GM12874 (cell line): ENCODE results near the gene DAB2.

ENCODE experiments used
- TF ChIP-seq, protein P1 (sequence below): IDR thresholded peaks from 2 replicates; pipeline ENCODE4 v1.5.1; 2011; ENCODE audit warnings: low read depth, mild to moderate bottlenecking, control low read depth, low read length, moderate library complexity; ENCODE audit not compliant: insufficient read depth

The DAB2 gene

DNA sequence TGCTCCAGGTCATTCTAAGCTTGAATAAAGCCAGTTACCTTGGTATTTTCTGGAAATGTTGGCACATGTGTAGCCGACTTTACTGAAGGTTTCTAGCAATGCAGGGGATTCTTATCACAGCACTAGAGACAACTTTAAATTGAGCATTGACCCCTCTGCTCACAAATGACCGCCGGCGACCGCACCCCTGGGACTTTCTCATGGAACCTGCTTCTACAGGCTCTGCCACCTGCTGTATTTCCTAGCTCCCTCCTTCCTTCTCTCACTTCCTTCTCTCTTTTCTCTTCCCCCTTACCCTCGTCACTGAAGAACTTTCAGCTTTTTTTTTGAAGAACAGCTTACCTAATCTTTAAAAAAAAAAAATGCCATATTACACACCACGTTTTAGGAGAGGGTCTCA, 30.9 kb upstream of the DAB2 start:
- TF ChIP-seq, protein P1, sequence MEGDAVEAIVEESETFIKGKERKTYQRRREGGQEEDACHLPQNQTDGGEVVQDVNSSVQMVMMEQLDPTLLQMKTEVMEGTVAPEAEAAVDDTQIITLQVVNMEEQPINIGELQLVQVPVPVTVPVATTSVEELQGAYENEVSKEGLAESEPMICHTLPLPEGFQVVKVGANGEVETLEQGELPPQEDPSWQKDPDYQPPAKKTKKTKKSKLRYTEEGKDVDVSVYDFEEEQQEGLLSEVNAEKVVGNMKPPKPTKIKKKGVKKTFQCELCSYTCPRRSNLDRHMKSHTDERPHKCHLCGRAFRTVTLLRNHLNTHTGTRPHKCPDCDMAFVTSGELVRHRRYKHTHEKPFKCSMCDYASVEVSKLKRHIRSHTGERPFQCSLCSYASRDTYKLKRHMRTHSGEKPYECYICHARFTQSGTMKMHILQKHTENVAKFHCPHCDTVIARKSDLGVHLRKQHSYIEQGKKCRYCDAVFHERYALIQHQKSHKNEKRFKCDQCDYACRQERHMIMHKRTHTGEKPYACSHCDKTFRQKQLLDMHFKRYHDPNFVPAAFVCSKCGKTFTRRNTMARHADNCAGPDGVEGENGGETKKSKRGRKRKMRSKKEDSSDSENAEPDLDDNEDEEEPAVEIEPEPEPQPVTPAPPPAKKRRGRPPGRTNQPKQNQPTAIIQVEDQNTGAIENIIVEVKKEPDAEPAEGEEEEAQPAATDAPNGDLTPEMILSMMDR = no peak

DNA sequence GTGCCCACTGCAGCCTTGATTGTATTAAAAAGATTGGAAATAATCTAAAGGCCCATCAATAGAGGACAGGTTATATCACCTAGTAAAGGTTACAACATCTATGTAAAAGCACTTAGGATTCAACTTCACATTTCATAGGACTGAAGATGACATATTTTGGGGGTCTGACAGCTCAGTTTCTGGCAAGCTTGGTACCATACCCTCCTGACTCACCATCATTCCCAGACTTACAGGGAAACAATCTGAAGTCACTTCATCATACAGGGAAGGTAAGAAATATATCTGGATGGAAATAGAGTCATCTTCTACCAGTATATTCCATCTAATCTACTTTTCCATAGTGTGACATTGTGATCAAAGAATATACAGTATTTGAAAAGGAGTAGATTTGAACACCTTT, 28.8 kb upstream of the DAB2 start:
- TF ChIP-seq, protein P1 = no peak

DNA sequence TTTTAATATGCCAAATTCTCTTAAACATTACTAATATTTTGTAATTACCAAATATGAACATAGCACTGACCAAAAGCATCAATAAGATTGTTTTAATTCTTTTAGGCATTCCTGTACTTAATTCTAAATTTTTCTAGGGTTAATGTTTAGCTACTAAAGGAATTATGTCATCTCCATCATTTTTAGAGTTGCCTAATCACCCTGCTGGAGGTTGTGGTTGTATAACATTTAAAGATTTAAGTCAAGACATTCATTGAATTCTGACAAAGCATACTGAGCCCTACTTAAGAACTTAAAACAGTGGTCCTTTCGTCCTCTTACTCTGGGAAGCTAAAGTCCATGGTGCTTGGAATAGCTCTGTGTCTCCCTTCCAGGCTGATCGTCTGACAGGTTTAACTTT, 28.1 kb upstream of the DAB2 start:
- TF ChIP-seq, protein P1 = no peak

DNA sequence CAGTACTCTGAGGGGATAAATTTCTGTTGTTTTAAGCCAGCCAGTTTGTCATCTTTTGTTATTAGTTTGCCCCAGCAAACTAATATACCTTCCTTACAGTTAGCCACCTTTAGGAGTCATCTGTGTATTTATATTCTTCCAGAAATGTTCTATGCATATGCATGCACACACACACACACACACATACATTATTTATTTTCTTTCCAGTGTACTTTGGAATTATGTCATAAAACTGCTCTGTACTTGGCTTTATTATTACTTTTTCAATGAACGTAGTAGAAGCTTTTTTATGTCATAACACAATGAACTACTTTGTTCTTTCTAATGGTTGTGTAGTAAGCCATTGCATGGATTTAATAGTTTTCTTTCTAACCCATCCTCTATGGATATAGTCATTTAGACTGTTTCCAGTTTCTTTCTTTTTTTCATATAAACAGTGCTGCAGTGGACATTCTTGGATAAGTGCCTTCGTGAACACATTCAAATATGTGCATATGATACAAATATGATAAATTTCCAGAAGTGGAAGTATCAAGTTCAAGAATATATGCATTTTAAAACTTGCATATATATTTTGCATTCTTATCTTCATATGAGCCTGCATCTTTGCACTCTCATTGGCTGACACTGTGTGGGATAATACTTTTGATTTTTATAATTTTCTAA, 26.6 kb upstream of the DAB2 start:
- TF ChIP-seq, protein P1 = no peak

DNA sequence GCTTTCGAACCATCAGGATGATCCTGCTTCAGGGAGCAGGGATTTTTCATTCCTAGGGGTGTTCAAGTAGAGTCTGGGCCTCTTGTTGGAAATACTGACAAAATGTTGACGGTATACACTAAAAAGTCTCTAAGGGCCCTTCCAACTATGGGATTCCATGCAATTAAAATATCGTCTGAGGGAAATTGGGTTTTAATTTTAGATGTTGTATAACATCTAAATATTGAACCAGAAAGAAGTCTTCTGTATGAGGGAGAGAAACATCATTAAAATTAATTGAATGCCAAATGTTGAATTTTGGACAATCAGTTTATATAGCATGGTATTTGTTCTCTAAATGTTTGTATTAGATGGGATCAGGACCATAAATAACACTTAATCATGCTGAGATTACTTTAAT, 25.7 kb upstream of the DAB2 start:
- TF ChIP-seq, protein P1 = no peak

DNA sequence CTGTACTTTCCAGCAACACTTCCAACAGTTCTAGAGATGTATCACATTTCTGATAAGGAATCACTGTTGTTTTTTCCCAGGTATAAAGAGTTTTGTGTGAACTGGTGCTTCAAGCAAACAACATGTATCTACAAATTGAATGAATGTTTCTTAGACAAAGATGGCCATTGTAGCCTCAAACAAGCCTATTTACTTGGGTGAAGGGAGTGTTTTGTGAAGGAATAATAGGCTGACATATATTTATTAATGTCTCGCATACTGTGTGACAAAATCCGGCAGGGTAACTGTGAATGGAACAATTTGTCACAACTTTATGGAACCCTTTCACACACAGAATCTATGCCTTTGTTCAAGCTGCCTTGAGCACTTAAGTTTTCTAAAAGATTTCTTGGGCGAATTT, 24.8 kb upstream of the DAB2 start:
- TF ChIP-seq, protein P1 = no peak

DNA sequence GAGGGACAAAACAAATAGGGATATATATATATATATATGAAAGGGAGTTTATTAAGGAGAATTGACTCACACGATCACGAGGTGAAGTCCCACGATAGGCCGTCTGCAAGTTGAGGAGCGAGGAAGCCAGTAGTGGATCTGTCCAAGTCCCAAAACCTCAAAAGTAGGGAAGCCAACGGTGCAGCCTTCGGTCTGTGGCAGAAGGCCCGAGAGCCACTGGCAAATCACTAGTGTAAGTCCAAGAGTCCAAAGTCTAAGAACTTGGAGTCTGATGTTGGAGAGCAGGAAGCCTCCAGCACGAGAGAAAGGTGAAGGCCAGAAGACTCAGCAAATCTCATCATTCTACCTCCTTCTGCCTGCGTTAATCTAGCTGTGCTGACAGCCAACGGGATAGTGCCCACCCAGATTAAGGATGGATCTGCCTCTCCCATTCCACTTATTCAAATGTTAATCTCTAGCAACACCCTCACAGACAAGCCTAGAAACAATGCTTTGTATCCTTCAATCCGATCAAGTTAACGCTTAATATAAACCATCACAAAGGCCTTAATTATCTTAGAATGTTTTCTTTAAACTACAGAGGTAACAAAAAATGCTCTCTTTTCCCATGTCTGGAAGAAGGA, 23.8 kb upstream of the DAB2 start:
- TF ChIP-seq, protein P1 = no peak
